Measurements from ENCODE around the gene OPCML.

DNA sequence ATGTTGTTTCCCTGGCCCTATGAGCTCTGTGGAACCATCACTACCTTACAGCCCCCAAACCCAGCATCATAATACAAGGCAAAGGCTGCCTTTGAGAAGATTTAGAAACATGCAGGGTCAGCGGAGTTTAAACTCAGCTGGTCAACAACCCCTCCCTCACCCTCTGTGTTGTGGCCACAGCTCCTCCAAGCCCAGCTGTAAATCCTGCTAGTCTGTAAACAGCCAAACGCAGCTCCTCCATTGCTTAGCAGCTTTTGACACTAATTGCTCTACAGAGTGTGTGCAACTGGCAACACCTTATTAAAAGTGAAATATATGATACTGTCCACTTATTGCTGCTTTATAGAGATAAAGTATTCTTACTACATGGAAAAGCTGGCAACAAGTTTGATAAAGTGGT is 29.1 kb downstream of the OPCML start:
- TF ChIP-seq CTCF (IDR thresholded peaks at IDR 0.05; ENCODE audit: low read length) (no peak), EZH2 (optimal IDR thresholded peaks at IDR 0.05; ENCODE audit: low read depth, low read length) (no peak)
